Parathyroid adenoma (tissue), 2 donors: ENCODE results near the gene FAM227A.
"Not testable (repeated sequence)": the region's sequence is repeated elsewhere in the genome, so short reads cannot be mapped to it uniquely, and the experiment has no call there.

Experiments used
- H2AFZ ChIP-seq: fragments of 300-600 bp; sonication (generic); one replicate; pipeline ENCODE4 v1.7.0; 2017; ENCODE audit warnings: antibody characterized with exemption, mild to moderate bottlenecking
- H3K27ac ChIP-seq: fragments of 300-600 bp; sonication (generic); one replicate; pipeline ENCODE4 v1.7.0; 2017
- H3K27me3 ChIP-seq: fragments of 300-600 bp; sonication (generic); one replicate; pipeline ENCODE4 v1.7.0; 2017; ENCODE audit warnings: low read length; ENCODE audit not compliant: control insufficient read depth, insufficient read depth
- H3K36me3 ChIP-seq: fragments of 300-600 bp; sonication (generic); one replicate; pipeline ENCODE4 v1.7.0; 2017; ENCODE audit warnings: low read length; ENCODE audit not compliant: control insufficient read depth, insufficient read depth
- H3K4me1 ChIP-seq: fragments of 300-600 bp; sonication (generic); one replicate; pipeline ENCODE4 v1.7.0; 2017; ENCODE audit warnings: control low read depth
- H3K4me2 ChIP-seq: fragments of 300-600 bp; sonication (generic); one replicate; pipeline ENCODE4 v1.7.0; 2017; ENCODE audit warnings: low read length
- H3K4me3 ChIP-seq: fragments of 300-600 bp; sonication (generic); one replicate; pipeline ENCODE4 v1.7.0; 2017; ENCODE audit warnings: low read depth, low read length
- H3K79me2 ChIP-seq: fragments of 300-600 bp; sonication (generic); one replicate; pipeline ENCODE4 v1.7.0; 2017; ENCODE audit warnings: control low read depth
- H3K9ac ChIP-seq: fragments of 300-600 bp; sonication (generic); one replicate; pipeline ENCODE4 v1.7.0; 2017; ENCODE audit warnings: mild to moderate bottlenecking
- H3K9me3 ChIP-seq: fragments of 300-600 bp; sonication (generic); one replicate; pipeline ENCODE4 v1.7.0; 2017; ENCODE audit warnings: low read length; ENCODE audit not compliant: control insufficient read depth
- TF ChIP-seq, protein P1 (sequence below): fragments of 300-600 bp; sonication (generic); IDR thresholded peaks from one replicate; pipeline ENCODE4 v1.7.0; 2017; ENCODE audit warnings: antibody characterized with exemption, mild to moderate bottlenecking
- donor health status: primary hyperparathyroidism.

The FAM227A gene

GRCh38 chr22:38629108-38629507 lies 27.1 kb downstream of the FAM227A start:
- TF ChIP-seq, protein P1, sequence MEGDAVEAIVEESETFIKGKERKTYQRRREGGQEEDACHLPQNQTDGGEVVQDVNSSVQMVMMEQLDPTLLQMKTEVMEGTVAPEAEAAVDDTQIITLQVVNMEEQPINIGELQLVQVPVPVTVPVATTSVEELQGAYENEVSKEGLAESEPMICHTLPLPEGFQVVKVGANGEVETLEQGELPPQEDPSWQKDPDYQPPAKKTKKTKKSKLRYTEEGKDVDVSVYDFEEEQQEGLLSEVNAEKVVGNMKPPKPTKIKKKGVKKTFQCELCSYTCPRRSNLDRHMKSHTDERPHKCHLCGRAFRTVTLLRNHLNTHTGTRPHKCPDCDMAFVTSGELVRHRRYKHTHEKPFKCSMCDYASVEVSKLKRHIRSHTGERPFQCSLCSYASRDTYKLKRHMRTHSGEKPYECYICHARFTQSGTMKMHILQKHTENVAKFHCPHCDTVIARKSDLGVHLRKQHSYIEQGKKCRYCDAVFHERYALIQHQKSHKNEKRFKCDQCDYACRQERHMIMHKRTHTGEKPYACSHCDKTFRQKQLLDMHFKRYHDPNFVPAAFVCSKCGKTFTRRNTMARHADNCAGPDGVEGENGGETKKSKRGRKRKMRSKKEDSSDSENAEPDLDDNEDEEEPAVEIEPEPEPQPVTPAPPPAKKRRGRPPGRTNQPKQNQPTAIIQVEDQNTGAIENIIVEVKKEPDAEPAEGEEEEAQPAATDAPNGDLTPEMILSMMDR = no peak
- Histone ChIP-seq H3K9ac (no peak overlapping the region), H3K79me2 (no peaks in the 10 kb centered on the region), H3K4me1 (no peaks in the 10 kb centered on the region), H3K27ac (no peak overlapping the region), H3K36me3 (no peaks in the 10 kb centered on the region), H3K9me3 (no peaks in the 10 kb centered on the region), H3K4me3 (no peak overlapping the region), H3K4me2 (no peak overlapping the region), H2AFZ (no peak overlapping the region), H3K27me3 (no peaks in the 10 kb centered on the region)

DNA sequence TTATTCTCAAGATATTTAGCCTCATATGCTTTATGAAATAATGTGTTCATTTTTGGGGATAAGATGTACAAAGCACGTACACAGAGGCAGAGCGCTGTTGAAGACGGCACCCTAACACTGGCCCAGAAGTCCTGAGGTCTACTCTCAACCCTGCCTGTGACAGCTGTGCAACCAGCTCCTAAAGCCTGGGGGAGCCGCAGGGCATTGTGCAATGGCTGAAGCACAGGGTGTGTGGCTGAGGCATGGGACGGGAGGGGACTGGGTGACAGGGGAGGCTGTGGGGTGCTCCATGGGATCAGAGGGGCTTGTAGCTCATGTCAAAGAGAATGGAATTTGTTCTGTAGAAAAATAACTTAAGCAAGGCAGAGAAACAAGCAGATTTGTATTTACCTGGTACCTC lies 27.7 kb downstream of the FAM227A start:
- TF ChIP-seq, protein P1 = no peak
- Histone ChIP-seq H3K27ac (no peak overlapping the region), H3K4me3 (no peak overlapping the region), H3K27me3 (no peaks in the 10 kb centered on the region), H3K36me3 (no peaks in the 10 kb centered on the region), H3K4me1 (no peaks in the 10 kb centered on the region), H3K4me2 (no peak overlapping the region), H3K9me3 (no peaks in the 10 kb centered on the region), H3K9ac (no peak overlapping the region), H2AFZ (no peak overlapping the region), H3K79me2 (no peaks in the 10 kb centered on the region)

- H3K4me3 ChIP-seq = no peak overlapping the region
- TF ChIP-seq, protein P1 = no peak
- H3K9me3 ChIP-seq = no peaks in the 10 kb centered on the region
- no peaks in the 10 kb centered on the region for H3K27me3 ChIP-seq
- H3K9ac ChIP-seq = no peak overlapping the region
- H3K79me2 ChIP-seq = no peaks in the 10 kb centered on the region
- no peaks in the 10 kb centered on the region for H3K36me3 ChIP-seq
- no peaks in the 10 kb centered on the region for H3K4me1 ChIP-seq
- no peak overlapping the region for H2AFZ ChIP-seq
- H3K4me2 ChIP-seq = no peak overlapping the region
- no peak overlapping the region for H3K27ac ChIP-seq
These were observed 32.8 kb downstream of the FAM227A start for GRCh38 chr22:38623351-38623750.

DNA sequence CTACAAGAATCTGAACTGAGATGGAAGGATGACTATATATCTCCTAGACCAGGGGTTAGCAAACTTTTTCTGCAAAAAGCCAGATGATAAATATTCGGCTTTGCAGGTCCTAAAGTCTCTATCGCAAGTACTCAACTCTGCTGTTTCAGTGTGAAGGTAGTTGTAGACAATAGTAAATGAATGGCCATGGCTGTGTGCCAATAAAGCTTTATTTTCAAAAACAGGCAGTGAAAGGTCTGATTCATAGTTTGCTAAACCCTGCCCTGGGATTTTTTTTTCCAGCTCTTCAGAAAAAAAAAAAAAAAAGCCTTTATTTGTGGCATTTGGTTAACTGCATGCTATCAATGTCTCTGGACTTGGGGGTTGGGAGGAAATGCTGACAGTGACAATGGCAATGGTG lies 37.5 kb downstream of the FAM227A start:
- H2AFZ ChIP-seq = no peak overlapping the region
- TF ChIP-seq, protein P1 = no peak
- no peaks in the 10 kb centered on the region for H3K79me2 ChIP-seq
- no peak overlapping the region for H3K4me2 ChIP-seq
- no peaks in the 10 kb centered on the region for H3K9me3 ChIP-seq
- no peaks in the 10 kb centered on the region for H3K36me3 ChIP-seq
- no peak overlapping the region for H3K27ac ChIP-seq
- H3K9ac ChIP-seq = no peak overlapping the region
- no peaks in the 10 kb centered on the region for H3K27me3 ChIP-seq
- no peaks in the 10 kb centered on the region for H3K4me1 ChIP-seq
- H3K4me3 ChIP-seq = no peak overlapping the region

- Histone ChIP-seq H2AFZ (no peak overlapping the region), H3K4me3 (no peak overlapping the region), H3K79me2 (no peaks in the 10 kb centered on the region), H3K9ac (no peak overlapping the region), H3K9me3 (no peaks in the 10 kb centered on the region), H3K4me1 (no peaks in the 10 kb centered on the region), H3K27ac (no peak overlapping the region), H3K36me3 (no peaks in the 10 kb centered on the region), H3K4me2 (no peak overlapping the region), H3K27me3 (no peaks in the 10 kb centered on the region)
- TF ChIP-seq, protein P1 = no peak
These were observed 37.9 kb downstream of the FAM227A start for GRCh38 chr22:38618258-38618657.

DNA sequence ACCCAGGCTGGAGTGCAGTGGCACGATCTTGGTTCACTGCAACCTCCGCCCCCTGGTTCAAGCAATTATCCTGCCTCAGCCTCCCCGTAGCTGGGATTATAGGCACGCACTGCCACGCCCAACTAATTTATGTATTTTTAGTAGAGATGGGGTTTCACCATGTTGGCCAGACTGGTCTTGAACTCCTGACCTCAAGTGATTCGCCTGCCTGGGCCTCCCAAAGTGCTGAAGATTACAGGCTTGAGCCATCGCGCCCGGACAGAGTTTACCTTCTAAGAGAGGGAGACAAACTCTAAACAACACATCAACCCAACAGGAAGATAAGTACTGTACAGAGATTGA lies 41.2 kb downstream of the FAM227A start:
- not testable (repeated sequence) for H3K4me1 ChIP-seq, H3K79me2 ChIP-seq, H3K4me3 ChIP-seq, H2AFZ ChIP-seq, H3K9ac ChIP-seq, H3K27me3 ChIP-seq, H3K36me3 ChIP-seq, H3K4me2 ChIP-seq, H3K27ac ChIP-seq, H3K9me3 ChIP-seq
